ENCODE data around the gene RAB11FIP5. TPM values are rescaled to one million over a fixed set of nuclear protein-coding genes. Genes with fewer than 3 reads are reported as not detected.

The RAB11FIP5 gene
- total RNA-seq, 4 donors from 2014 or later = 24.9 to 39.5 (median 29.1) TPM

- DNase-seq (ENCODE audit: low spot score in 2 of 2) = no peak
- no peaks in the 10 kb centered on the region for H3K36me3 ChIP-seq
- no peak overlapping the region for H3K4me3 ChIP-seq
- WGBS = 76% methylated on average over 4 of the region's 4 CpGs
- H3K9me3 ChIP-seq = no peaks in the 10 kb centered on the region
- TF ChIP-seq POLR2AphosphoS5 (IDR thresholded peaks at IDR 0.05) (no peak), POLR2A (IDR thresholded peaks at IDR 0.05) (no peak), EP300 (IDR thresholded peaks at IDR 0.05) (no peak)
- TF ChIP-seq, protein P1, sequence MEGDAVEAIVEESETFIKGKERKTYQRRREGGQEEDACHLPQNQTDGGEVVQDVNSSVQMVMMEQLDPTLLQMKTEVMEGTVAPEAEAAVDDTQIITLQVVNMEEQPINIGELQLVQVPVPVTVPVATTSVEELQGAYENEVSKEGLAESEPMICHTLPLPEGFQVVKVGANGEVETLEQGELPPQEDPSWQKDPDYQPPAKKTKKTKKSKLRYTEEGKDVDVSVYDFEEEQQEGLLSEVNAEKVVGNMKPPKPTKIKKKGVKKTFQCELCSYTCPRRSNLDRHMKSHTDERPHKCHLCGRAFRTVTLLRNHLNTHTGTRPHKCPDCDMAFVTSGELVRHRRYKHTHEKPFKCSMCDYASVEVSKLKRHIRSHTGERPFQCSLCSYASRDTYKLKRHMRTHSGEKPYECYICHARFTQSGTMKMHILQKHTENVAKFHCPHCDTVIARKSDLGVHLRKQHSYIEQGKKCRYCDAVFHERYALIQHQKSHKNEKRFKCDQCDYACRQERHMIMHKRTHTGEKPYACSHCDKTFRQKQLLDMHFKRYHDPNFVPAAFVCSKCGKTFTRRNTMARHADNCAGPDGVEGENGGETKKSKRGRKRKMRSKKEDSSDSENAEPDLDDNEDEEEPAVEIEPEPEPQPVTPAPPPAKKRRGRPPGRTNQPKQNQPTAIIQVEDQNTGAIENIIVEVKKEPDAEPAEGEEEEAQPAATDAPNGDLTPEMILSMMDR (IDR thresholded peaks at IDR 0.05) = no peak
- H3K4me1 ChIP-seq = no peaks in the 10 kb centered on the region
- no peaks in the 10 kb centered on the region for H3K27me3 ChIP-seq
- no peak overlapping the region for H3K27ac ChIP-seq
These were observed 21.7 kb upstream of the RAB11FIP5 start for GRCh38 chr2:73134471-73134870.

DNA sequence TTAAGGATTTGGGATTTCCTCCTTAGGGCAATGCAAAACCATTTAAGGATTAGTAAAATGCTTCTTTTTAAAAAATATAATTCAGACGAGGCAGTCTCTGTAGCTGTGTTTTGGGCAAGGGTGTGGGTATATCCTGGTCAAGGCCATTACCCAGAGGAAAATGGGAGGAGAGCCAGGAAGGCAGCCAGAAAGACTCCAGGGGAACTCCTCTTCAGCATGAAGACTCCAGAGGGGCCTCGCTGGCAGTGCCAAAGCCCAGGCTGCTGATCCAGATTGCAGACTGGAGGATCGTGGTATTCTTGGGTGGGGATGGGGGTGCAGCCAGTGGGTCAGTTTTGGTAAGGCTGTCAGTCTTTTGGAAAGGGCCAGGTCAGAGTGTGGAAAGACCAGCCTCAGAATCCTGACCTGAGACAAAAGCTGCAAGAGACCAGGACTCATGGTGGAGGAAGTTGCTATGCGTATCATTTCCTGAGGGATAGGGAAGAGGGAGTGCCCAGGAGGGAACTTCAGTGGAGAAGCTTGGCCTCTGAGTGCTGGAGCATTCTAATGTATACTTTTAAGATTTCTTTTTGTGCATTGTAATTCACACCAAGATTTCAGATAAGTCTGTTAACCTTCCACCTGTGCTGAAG, 20.9 kb upstream of the RAB11FIP5 start:
- H3K27ac ChIP-seq = no peak overlapping the region
- no peaks in the 10 kb centered on the region for H3K36me3 ChIP-seq
- no peaks in the 10 kb centered on the region for H3K9me3 ChIP-seq
- TF ChIP-seq, protein P1 (IDR thresholded peaks at IDR 0.05) = no peak
- TF ChIP-seq POLR2A (IDR thresholded peaks at IDR 0.05) (no peak), EP300 (IDR thresholded peaks at IDR 0.05) (no peak), POLR2AphosphoS5 (IDR thresholded peaks at IDR 0.05) (no peak)
- H3K27me3 ChIP-seq = no peaks in the 10 kb centered on the region
- no peak for DNase-seq (ENCODE audit: low spot score in 2 of 2)
- H3K4me3 ChIP-seq = no peak overlapping the region
- no peaks in the 10 kb centered on the region for H3K4me1 ChIP-seq
- 31% methylated on average over 3 of the region's 4 CpGs for WGBS

- Histone ChIP-seq H3K27me3 (no peaks in the 10 kb centered on the region), H3K4me1 (no peaks in the 10 kb centered on the region), H3K36me3 (no peaks in the 10 kb centered on the region), H3K4me3 (no peak overlapping the region), H3K9me3 (no peaks in the 10 kb centered on the region), H3K27ac (no peak overlapping the region)
- no peak for DNase-seq (ENCODE audit: low spot score in 2 of 2)
- WGBS = 65% methylated on average over 3 of the region's 3 CpGs
- TF ChIP-seq, protein P1 (IDR thresholded peaks at IDR 0.05) = no peak
- TF ChIP-seq EP300 (IDR thresholded peaks at IDR 0.05) (no peak), POLR2AphosphoS5 (IDR thresholded peaks at IDR 0.05) (no peak), POLR2A (IDR thresholded peaks at IDR 0.05) (no peak)
These were observed 19.1 kb upstream of the RAB11FIP5 start for GRCh38 chr2:73131807-73132206.

DNA sequence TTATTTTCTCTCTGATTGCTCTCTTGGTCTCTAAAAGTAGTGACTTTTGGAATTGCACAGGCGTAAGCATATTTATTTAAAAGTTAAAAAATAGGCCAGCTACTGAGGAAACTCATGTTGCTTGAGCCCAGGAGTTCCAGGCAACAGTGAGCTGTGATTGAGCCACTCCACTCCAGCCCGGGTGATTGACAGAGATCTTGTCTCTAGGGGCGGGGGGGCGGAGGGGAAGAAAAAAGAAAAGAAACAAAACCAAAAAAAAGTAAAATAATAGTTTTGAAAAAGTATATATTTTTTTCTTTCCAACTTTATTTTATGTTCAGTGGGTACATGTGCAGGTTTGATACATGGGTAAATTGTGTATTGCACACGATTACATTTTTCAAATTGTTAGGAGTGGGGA, 18.0 kb upstream of the RAB11FIP5 start:
- TF ChIP-seq EP300 (IDR thresholded peaks at IDR 0.05) (no peak), POLR2AphosphoS5 (IDR thresholded peaks at IDR 0.05) (no peak), POLR2A (IDR thresholded peaks at IDR 0.05) (no peak)
- TF ChIP-seq, protein P1 (IDR thresholded peaks at IDR 0.05) = no peak
- Histone ChIP-seq H3K4me3 (no peak overlapping the region), H3K27me3 (no peaks in the 10 kb centered on the region), H3K27ac (no peak overlapping the region), H3K4me1 (no peaks in the 10 kb centered on the region), H3K9me3 (no peaks in the 10 kb centered on the region), H3K36me3 (no peaks in the 10 kb centered on the region)
- WGBS = 68% methylated on average over 5 of the region's 5 CpGs
- no peak for DNase-seq (ENCODE audit: low spot score in 2 of 2)

- Histone ChIP-seq H3K27me3 (no peaks in the 10 kb centered on the region), H3K27ac (no peak overlapping the region), H3K4me1 (no peaks in the 10 kb centered on the region), H3K4me3 (no peak overlapping the region), H3K9me3 (no peaks in the 10 kb centered on the region), H3K36me3 (no peaks in the 10 kb centered on the region)
- no peak for DNase-seq (ENCODE audit: low spot score in 2 of 2)
- 81% methylated on average over 6 of the region's 6 CpGs for WGBS
- no peak for TF ChIP-seq POLR2A (IDR thresholded peaks at IDR 0.05)
- TF ChIP-seq EP300 (IDR thresholded peaks at IDR 0.05) = no peak
These were observed 16.2 kb upstream of the RAB11FIP5 start for GRCh38 chr2:73128841-73129535.
